HL-60 (cell line): Measurements from ENCODE around the gene DIP2C.
"Not testable (repeated sequence)": the region's sequence is repeated elsewhere in the genome, so short reads cannot be mapped to it uniquely, and the experiment has no call there.

ENCODE experiments used
- GABPA ChIP-seq: IDR thresholded peaks from 2 replicates; pipeline ENCODE4 v1.6.1; 2012; ENCODE audit warnings: low read depth
- POLR2AphosphoS5 ChIP-seq: IDR thresholded peaks from 2 replicates; pipeline ENCODE4 v1.6.1; 2012; ENCODE audit warnings: low read depth
- SPI1 ChIP-seq: IDR thresholded peaks from 2 replicates; pipeline ENCODE4 v1.6.1; 2012; ENCODE audit warnings: low read depth, mild to moderate bottlenecking, borderline replicate concordance
- TF ChIP-seq, protein P1 (sequence below): IDR thresholded peaks from one replicate; pipeline ENCODE4 v1.5.1; 2011; ENCODE audit warnings: low read length, control low read depth, inconsistent platforms; ENCODE audit not compliant: insufficient read depth

DNA sequence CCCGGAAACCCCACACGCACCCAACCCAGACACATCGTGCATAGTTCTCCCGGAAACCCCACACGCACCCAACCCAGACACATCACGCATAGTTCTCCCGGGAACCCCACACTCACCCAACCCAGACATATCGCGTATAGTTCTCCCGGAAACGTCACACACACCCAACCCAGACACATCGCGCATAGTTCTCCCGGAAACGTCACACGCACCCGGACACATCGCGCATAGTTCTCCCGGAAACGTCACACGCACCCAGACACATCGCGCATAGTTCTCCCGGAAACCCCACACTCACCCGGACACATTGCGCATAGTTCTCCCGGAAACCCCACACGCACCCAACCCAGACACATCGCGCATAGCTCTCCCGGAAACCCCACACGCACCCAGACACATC is 342.3 kb downstream of the DIP2C start:
- TF ChIP-seq, protein P1, sequence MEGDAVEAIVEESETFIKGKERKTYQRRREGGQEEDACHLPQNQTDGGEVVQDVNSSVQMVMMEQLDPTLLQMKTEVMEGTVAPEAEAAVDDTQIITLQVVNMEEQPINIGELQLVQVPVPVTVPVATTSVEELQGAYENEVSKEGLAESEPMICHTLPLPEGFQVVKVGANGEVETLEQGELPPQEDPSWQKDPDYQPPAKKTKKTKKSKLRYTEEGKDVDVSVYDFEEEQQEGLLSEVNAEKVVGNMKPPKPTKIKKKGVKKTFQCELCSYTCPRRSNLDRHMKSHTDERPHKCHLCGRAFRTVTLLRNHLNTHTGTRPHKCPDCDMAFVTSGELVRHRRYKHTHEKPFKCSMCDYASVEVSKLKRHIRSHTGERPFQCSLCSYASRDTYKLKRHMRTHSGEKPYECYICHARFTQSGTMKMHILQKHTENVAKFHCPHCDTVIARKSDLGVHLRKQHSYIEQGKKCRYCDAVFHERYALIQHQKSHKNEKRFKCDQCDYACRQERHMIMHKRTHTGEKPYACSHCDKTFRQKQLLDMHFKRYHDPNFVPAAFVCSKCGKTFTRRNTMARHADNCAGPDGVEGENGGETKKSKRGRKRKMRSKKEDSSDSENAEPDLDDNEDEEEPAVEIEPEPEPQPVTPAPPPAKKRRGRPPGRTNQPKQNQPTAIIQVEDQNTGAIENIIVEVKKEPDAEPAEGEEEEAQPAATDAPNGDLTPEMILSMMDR: not testable (repeated sequence)
- TF ChIP-seq SPI1, POLR2AphosphoS5, GABPA: not testable (repeated sequence)
